Raji (cell line): ENCODE data around the gene SLC6A12.

ENCODE experiments used
- POLR2A ChIP-seq: IDR thresholded peaks from 2 replicates; pipeline ENCODE4 v1.6.1; 2011; ENCODE audit warnings: low read depth, low read length, control low read depth; ENCODE audit not compliant: insufficient read depth

The SLC6A12 gene

GRCh38 chr12:170371-171225, 43.4 kb downstream of the SLC6A12 start:
- no peak for TF ChIP-seq POLR2A

- TF ChIP-seq POLR2A = no peak
Observed at GRCh38 chr12:169528-170370, 44.2 kb downstream of the SLC6A12 start.

- TF ChIP-seq POLR2A = no peak
Observed at GRCh38 chr12:168763-169525, 45.0 kb downstream of the SLC6A12 start.

DNA sequence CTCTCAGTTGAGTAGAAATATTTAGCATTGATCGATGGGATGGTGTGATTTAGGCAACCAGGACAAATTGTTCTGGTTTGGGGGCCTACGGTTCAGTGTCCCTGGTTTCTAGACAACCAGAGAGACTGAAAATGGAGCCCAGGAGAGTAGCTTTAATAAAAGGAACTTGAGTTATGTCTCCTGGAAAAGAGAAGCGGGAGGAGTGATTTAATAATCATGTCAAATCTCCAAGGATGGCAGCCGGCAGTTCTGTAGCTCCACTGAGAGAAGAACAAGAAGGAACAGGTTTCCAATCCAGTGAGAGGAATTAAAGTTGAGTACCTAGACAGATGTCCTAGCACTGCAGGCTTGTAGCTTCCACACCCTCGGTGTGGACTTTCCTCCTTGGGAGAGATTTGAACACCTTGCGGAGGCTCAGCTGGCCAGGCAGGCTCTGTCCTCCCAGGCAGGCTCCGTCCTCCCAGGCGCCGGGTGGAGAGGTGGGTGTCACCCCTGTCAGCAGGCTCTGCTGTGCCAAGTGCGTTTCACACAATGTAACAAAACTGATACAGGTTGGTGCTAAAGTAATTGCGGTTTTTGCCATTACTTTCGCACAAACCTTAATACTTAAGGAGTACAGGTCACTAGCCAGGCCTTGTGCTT, 45.9 kb downstream of the SLC6A12 start:
- no peak for TF ChIP-seq POLR2A

DNA sequence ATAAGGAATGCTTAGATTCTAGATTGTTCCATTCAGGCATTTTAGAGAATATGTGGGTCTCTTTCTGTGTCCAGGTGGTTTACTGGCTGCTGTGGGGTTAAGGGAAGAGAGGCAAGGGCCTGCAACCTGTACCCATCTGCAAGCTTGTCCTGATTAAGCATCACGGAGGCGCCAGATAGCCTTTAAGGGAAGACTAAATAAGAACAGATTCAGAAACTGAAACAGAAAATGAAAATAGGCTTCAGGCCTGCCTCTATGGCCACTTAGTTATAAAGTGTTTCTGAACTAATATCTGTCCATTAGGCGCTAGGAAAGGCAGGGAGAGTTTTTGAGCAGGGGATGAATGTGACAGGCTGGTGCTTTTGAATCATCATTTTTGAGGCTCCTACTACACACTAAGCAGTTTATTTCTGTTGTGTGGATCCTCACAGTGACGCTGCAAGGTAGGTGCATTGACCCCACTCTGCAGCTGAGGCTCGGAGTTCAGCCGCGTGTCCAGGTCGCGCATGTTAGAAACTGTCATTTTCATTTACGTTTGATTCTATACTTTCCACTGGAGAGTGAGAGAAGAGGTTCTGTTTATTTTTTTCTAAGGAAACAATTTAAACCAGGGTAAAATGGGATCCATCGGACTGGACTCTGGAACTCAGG, 47.4 kb downstream of the SLC6A12 start:
- no peak for TF ChIP-seq POLR2A

GRCh38 chr12:165862-166368, 48.0 kb downstream of the SLC6A12 start:
- no peak for TF ChIP-seq POLR2A

DNA sequence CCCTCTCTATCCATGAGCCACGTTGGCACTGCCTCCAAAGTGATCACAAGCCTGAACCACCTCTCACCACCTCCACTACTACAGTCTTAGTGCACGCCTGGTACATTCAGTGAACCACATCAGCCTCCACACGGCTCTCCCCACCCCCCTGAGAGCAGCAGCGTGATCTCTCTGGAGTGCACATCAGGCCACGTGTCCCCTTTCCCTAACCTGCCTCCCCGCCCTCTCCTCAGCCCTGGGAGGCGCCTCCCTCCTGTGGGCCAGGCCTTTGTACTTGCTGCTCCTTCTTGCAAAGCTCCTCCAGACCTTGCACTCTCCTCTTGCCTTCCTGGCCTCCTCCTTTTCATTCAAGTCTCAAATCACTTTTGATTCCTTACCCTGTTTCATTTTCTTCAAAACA, 49.8 kb downstream of the SLC6A12 start:
- no peak for TF ChIP-seq POLR2A

DNA sequence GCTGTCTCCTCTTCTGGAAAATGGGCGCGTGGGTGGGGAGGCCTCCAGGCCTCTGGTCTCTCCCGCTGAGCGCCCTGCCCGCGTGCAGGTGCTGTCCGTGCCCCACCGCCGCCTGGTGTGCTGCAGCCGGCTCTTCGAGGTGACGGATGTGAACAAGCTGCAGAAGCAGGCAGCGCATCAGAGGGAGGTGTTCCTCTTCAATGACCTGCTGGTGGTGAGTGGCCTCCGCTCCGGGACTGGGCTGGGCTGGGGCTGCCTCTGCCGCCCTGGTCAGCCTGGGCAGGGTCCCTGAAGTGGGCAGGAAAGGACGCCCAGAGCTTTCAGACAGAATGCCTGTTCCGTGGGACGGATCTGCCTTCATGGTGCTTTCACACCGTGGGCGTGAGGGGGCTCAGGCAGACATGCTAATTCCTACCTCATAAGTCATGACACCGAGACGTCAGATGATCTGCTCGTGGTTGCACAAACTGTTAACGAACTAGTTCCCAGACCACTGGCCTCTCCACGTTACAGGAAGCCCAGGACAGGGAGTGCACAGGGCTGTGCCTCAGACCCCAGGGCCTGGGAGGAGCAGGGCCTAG, 50.5 kb downstream of the SLC6A12 start:
- no peak for TF ChIP-seq POLR2A

DNA sequence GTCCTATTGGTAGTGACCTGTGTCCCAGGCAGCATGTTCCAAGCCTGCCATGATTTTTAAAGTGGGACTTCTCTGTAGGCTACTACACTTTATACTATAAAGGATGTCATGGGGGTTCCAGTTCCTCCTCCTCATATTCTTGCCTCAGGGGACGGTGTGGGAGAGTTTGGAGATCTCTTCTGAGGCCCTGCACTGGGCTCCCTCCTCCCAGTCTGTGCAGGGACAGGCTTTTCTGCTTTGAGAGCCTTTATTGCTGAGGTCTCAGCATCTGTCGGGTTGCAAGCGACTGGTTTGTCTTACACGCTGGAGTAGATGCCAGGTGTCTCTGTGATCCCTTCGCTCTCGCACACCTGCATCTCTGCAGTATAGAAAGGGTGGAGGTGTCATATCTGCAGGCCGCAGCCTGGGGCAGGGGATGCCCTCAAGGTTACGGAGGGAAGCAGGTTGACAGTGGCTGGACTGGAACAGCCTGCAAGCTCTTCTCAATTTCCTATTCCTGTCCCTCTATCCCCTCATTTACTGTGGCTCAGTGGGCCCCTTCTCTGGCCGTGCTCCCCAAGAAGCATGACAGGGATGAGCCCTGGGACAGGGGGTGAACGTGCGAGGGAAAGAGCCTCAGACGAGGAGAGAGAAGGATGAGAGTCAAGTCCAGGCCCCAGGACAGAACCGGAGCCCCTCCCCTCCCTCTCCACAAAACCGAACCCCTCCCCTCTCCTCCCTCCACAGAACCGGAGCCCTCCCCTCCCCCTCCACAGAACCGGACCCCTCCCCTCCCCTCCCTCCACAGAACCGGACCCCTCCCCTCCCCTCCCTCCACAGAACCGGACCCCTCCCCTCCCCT, 51.3 kb downstream of the SLC6A12 start:
- TF ChIP-seq POLR2A = no peak

DNA sequence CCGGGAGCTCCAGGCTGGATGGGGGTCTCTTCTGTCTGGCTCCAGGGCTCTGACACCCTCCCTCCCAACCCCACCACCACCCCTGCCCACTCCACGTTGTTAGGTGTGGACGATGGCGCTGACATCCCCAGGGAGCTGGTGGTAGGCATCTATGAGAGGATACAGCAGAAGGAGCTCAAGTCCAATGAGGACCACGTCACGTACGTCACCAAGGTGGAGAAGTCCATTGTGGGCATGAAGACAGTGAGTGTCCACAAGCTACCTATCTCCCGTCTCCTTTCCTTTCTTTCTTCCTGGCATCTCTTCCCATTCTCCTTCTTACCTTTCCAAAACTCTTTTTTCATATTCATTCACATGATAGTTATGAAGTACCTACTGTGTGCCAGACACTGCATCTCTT, 52.1 kb downstream of the SLC6A12 start:
- no peak for TF ChIP-seq POLR2A

GRCh38 chr12:160858-161257, 53.1 kb downstream of the SLC6A12 start:
- no peak for TF ChIP-seq POLR2A

- TF ChIP-seq POLR2A = no peak
Observed at GRCh38 chr12:159156-159782, 54.7 kb downstream of the SLC6A12 start.

GRCh38 chr12:157644-158043, 56.3 kb downstream of the SLC6A12 start:
- TF ChIP-seq POLR2A = no peak

- no peak for TF ChIP-seq POLR2A
Observed at GRCh38 chr12:156945-157344, 57.0 kb downstream of the SLC6A12 start.
